GM11168 (cell line): Measurements from ENCODE around the gene NECTIN2.

ENCODE experiments used
- in situ Hi-C: fragments of 300-500 bp; cut with MboI; formaldehyde crosslinking; loops from one replicate; pipeline ENCODE4 v1.12.0; 2022; ENCODE audit warnings: low sequenced_read_pairs; ENCODE audit not compliant: unreplicated experiment

The NECTIN2 gene

GRCh38 chr19:44931541-44931940, 85.4 kb downstream of the NECTIN2 start:
- in situ Hi-C loops: no loop called here
